ENCODE data around the gene C1QTNF5. TPM values are rescaled to one million over a fixed set of nuclear protein-coding genes. Genes with fewer than 3 reads are reported as not detected.

The C1QTNF5 gene
- total and polyA plus RNA-seq, 2 donors from 2014 or later: 40.4 to 42.8 TPM

- peak overlapping the region in 2 of 3 donors; percentile 81 to 87 for H3K4me3 ChIP-seq (ENCODE audit: low read length in 3 of 3)
- no peak for TF ChIP-seq CTCF (IDR thresholded peaks at IDR 0.05; ENCODE audit: borderline replicate concordance, extremely low read depth, insufficient read depth)
- H3K9ac ChIP-seq (ENCODE audit: low read length in 3 of 3): peak overlapping the region in 2 of 3 donors; percentile 6 to 92
- H3K4me1 ChIP-seq (ENCODE audit: control insufficient read depth in 2 of 3, insufficient read depth in 2 of 3, low read depth in 1 of 3, low read length in 3 of 3): peaks cover 7 to 53% (median 30%) of the 10 kb centered on the region in 3 donors
- intact Hi-C loops (cut with DNase I): no loop called here
- H3K27ac ChIP-seq (ENCODE audit: low read depth in 2 of 2, low read length in 2 of 2): peak overlapping the region; percentile 93 to 95
- no peaks in the 10 kb centered on the region for H3K9me3 ChIP-seq (ENCODE audit: control insufficient read depth in 2 of 3, insufficient read depth in 1 of 3, low read length in 3 of 3)
- FAIRE-seq (no peak), DNase-seq (peak in 2 of 5 donors; percentile 68 to 76)
- H3K36me3 ChIP-seq (ENCODE audit: control insufficient read depth in 2 of 3, insufficient read depth in 3 of 3, low read length in 3 of 3): peaks cover 0 to 25% (median 15%) of the 10 kb centered on the region in 3 donors
- no peaks in the 10 kb centered on the region for H3K27me3 ChIP-seq (ENCODE audit: control insufficient read depth, insufficient read depth, low read length)
These were observed 22.6 kb upstream of the C1QTNF5 start for GRCh38 chr11:119363081-119363850.

GRCh38 chr11:119362741-119363080, 22.0 kb upstream of the C1QTNF5 start:
- Histone ChIP-seq H3K27me3 (ENCODE audit: control insufficient read depth, insufficient read depth, low read length) (no peaks in the 10 kb centered on the region), H3K9me3 (ENCODE audit: control insufficient read depth in 2 of 3, insufficient read depth in 1 of 3, low read length in 3 of 3) (no peaks in the 10 kb centered on the region), H3K9ac (ENCODE audit: low read length in 3 of 3) (peak overlapping the region in 2 of 3 donors; percentile 6 to 92), H3K27ac (ENCODE audit: low read depth in 2 of 2, low read length in 2 of 2) (peak overlapping the region; percentile 93 to 95), H3K36me3 (ENCODE audit: control insufficient read depth in 2 of 3, insufficient read depth in 3 of 3, low read length in 3 of 3) (peaks cover 0 to 28% (median 19%) of the 10 kb centered on the region in 3 donors), H3K4me3 (ENCODE audit: low read length in 3 of 3) (peak overlapping the region in 2 of 3 donors; percentile 81 to 87), H3K4me1 (ENCODE audit: control insufficient read depth in 2 of 3, insufficient read depth in 2 of 3, low read depth in 1 of 3, low read length in 3 of 3) (peaks cover 3 to 48% (median 26%) of the 10 kb centered on the region in 3 donors)
- no peak for TF ChIP-seq CTCF (IDR thresholded peaks at IDR 0.05; ENCODE audit: borderline replicate concordance, extremely low read depth, insufficient read depth)
- intact Hi-C loops (cut with DNase I): no loop called here
- FAIRE-seq (no peak), DNase-seq (peak in 1 of 5 donors; percentile 6)

- intact Hi-C loops (cut with DNase I): no loop called here
- DNase-seq: peak in 1 of 5 donors; percentile 5
- Histone ChIP-seq H3K36me3 (ENCODE audit: control insufficient read depth in 2 of 3, insufficient read depth in 3 of 3, low read length in 3 of 3) (peaks cover 0 to 33% (median 19%) of the 10 kb centered on the region in 3 donors), H3K27ac (ENCODE audit: low read depth in 2 of 2, low read length in 2 of 2) (peak overlapping the region; percentile 93 to 95), H3K27me3 (ENCODE audit: control insufficient read depth, insufficient read depth, low read length) (no peaks in the 10 kb centered on the region), H3K4me1 (ENCODE audit: control insufficient read depth in 2 of 3, insufficient read depth in 2 of 3, low read depth in 1 of 3, low read length in 3 of 3) (peaks cover 0 to 45% (median 23%) of the 10 kb centered on the region in 3 donors), H3K9ac (ENCODE audit: low read length in 3 of 3) (peak overlapping the region in 2 of 3 donors; percentile 6 to 92), H3K4me3 (ENCODE audit: low read length in 3 of 3) (peak overlapping the region in 2 of 3 donors; percentile 81 to 87), H3K9me3 (ENCODE audit: control insufficient read depth in 2 of 3, insufficient read depth in 1 of 3, low read length in 3 of 3) (no peaks in the 10 kb centered on the region)
- FAIRE-seq: no peak
- no peak for TF ChIP-seq CTCF (IDR thresholded peaks at IDR 0.05; ENCODE audit: borderline replicate concordance, extremely low read depth, insufficient read depth)
These were observed 21.4 kb upstream of the C1QTNF5 start for GRCh38 chr11:119361941-119362725.
